Parathyroid adenoma (tissue), 2 donors: ENCODE results near the gene TRPV5.

Experiments used
- H2AFZ ChIP-seq: fragments of 300-600 bp; sonication (generic); one replicate; pipeline ENCODE4 v1.7.0; 2017; ENCODE audit warnings: antibody characterized with exemption, mild to moderate bottlenecking
- H3K27ac ChIP-seq: fragments of 300-600 bp; sonication (generic); one replicate; pipeline ENCODE4 v1.7.0; 2017
- H3K27me3 ChIP-seq: fragments of 300-600 bp; sonication (generic); one replicate; pipeline ENCODE4 v1.7.0; 2017; ENCODE audit warnings: low read length; ENCODE audit not compliant: control insufficient read depth, insufficient read depth
- H3K36me3 ChIP-seq: fragments of 300-600 bp; sonication (generic); one replicate; pipeline ENCODE4 v1.7.0; 2017; ENCODE audit warnings: low read length; ENCODE audit not compliant: control insufficient read depth, insufficient read depth
- H3K4me1 ChIP-seq: fragments of 300-600 bp; sonication (generic); one replicate; pipeline ENCODE4 v1.7.0; 2017; ENCODE audit warnings: control low read depth
- H3K4me2 ChIP-seq: fragments of 300-600 bp; sonication (generic); one replicate; pipeline ENCODE4 v1.7.0; 2017; ENCODE audit warnings: low read length
- H3K4me3 ChIP-seq: fragments of 300-600 bp; sonication (generic); one replicate; pipeline ENCODE4 v1.7.0; 2017; ENCODE audit warnings: low read depth, low read length
- H3K79me2 ChIP-seq: fragments of 300-600 bp; sonication (generic); one replicate; pipeline ENCODE4 v1.7.0; 2017; ENCODE audit warnings: control low read depth
- H3K9ac ChIP-seq: fragments of 300-600 bp; sonication (generic); one replicate; pipeline ENCODE4 v1.7.0; 2017; ENCODE audit warnings: mild to moderate bottlenecking
- H3K9me3 ChIP-seq: fragments of 300-600 bp; sonication (generic); one replicate; pipeline ENCODE4 v1.7.0; 2017; ENCODE audit warnings: low read length; ENCODE audit not compliant: control insufficient read depth
- TF ChIP-seq, protein P1 (sequence below): fragments of 300-600 bp; sonication (generic); IDR thresholded peaks from one replicate; pipeline ENCODE4 v1.7.0; 2017; ENCODE audit warnings: antibody characterized with exemption, mild to moderate bottlenecking
- donor health status: primary hyperparathyroidism.

TRPV5 gene

DNA sequence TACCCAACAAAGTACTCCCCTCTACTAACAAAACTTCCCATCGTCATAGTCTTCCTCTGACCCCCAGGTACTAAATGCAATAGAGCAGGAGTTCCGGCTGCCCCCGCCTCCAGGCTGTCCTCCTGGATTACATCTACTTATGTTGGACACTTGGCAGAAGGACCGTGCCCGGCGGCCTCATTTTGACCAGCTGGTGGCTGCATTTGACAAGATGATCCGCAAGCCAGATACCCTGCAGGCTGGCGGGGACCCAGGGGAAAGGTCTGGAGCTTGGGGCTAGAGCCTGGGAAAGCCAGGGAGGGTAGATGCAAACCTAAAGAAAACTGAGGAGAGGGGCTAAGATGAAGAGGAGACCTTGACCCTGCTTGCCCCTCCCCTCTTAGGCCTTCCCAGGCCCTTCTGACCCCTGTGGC is 63.4 kb downstream of the TRPV5 start:
- Histone ChIP-seq H3K9me3 (no peaks in the 10 kb centered on the region), H3K79me2 (no peaks in the 10 kb centered on the region), H2AFZ (no peak overlapping the region), H3K4me2 (no peak overlapping the region), H3K4me1 (no peaks in the 10 kb centered on the region), H3K27me3 (no peaks in the 10 kb centered on the region), H3K4me3 (no peak overlapping the region), H3K27ac (no peak overlapping the region), H3K36me3 (no peaks in the 10 kb centered on the region), H3K9ac (no peak overlapping the region)
- TF ChIP-seq, protein P1, sequence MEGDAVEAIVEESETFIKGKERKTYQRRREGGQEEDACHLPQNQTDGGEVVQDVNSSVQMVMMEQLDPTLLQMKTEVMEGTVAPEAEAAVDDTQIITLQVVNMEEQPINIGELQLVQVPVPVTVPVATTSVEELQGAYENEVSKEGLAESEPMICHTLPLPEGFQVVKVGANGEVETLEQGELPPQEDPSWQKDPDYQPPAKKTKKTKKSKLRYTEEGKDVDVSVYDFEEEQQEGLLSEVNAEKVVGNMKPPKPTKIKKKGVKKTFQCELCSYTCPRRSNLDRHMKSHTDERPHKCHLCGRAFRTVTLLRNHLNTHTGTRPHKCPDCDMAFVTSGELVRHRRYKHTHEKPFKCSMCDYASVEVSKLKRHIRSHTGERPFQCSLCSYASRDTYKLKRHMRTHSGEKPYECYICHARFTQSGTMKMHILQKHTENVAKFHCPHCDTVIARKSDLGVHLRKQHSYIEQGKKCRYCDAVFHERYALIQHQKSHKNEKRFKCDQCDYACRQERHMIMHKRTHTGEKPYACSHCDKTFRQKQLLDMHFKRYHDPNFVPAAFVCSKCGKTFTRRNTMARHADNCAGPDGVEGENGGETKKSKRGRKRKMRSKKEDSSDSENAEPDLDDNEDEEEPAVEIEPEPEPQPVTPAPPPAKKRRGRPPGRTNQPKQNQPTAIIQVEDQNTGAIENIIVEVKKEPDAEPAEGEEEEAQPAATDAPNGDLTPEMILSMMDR, result no peak

GRCh38 chr7:142869434-142869833 is 64.1 kb downstream of the TRPV5 start:
- no peaks in the 10 kb centered on the region for H3K9me3 ChIP-seq
- no peak overlapping the region for H3K4me3 ChIP-seq
- H3K79me2 ChIP-seq, result no peaks in the 10 kb centered on the region
- TF ChIP-seq, protein P1, result no peak
- H3K4me1 ChIP-seq, result no peaks in the 10 kb centered on the region
- no peak overlapping the region for H3K9ac ChIP-seq
- no peaks in the 10 kb centered on the region for H3K36me3 ChIP-seq
- H3K27ac ChIP-seq, result no peak overlapping the region
- H2AFZ ChIP-seq, result no peak overlapping the region
- no peaks in the 10 kb centered on the region for H3K27me3 ChIP-seq
- no peak overlapping the region for H3K4me2 ChIP-seq

DNA sequence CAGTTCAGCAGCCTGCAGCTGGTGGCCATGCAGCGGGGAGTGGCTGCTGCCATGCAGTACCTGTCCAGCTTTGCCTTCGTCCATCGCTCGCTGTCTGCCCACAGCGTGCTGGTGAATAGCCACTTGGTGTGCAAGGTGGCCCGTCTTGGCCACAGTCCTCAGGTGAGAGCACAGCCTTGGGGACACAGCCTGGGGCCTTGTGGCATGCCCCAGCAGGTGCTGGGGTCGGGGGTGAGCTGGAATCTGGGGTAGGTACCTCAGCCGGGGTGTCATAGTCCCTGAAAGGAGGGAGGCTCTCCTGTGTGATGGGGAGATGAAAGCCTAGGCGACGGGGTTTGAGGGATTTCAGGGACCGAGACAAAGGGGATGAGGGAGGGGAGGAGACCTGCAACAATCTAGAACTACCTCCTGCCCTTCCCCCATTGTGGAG is 64.5 kb downstream of the TRPV5 start:
- Histone ChIP-seq H3K27me3 (no peaks in the 10 kb centered on the region), H3K4me3 (no peak overlapping the region), H3K79me2 (no peaks in the 10 kb centered on the region), H3K4me2 (no peak overlapping the region), H3K9me3 (no peaks in the 10 kb centered on the region), H3K9ac (no peak overlapping the region), H3K27ac (no peak overlapping the region), H3K4me1 (no peaks in the 10 kb centered on the region), H3K36me3 (no peaks in the 10 kb centered on the region), H2AFZ (no peak overlapping the region)
- TF ChIP-seq, protein P1, result no peak

DNA sequence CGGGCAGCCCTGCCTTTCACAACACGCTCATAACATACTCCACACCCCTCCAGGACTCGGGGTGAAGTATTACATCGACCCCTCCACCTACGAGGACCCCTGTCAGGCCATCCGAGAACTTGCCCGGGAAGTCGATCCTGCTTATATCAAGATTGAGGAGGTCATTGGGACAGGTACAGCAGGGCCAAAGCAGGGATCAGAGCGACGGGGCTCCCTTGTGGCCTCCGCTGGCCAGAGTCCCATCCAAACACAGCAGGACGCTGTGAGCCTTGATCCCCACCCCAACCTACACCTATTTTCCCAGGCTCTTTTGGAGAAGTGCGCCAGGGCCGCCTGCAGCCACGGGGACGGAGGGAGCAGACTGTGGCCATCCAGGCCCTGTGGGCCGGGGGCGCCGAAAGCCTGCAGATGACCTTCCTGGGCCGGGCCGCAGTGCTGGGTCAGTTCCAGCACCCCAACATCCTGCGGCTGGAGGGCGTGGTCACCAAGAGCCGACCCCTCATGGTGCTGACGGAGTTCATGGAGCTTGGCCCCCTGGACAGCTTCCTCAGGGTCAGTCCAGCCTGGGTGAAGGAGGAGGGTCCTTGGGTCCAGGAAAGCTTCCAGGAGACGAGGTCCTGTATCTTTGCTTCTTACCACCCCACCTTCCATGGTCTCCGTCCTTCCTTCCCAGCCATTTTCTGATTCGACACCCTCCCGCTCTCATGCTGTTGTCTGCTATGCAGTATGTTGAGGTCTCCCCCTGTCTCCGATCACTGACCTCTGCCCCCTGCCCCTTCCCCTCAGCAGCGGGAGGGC is 65.2 kb downstream of the TRPV5 start:
- no peaks in the 10 kb centered on the region for H3K9me3 ChIP-seq
- no peak overlapping the region for H3K27ac ChIP-seq
- no peaks in the 10 kb centered on the region for H3K36me3 ChIP-seq
- no peak overlapping the region for H3K4me3 ChIP-seq
- TF ChIP-seq, protein P1, result no peak
- no peaks in the 10 kb centered on the region for H3K79me2 ChIP-seq
- no peaks in the 10 kb centered on the region for H3K4me1 ChIP-seq
- H3K9ac ChIP-seq, result no peak overlapping the region
- H3K4me2 ChIP-seq, result no peak overlapping the region
- no peaks in the 10 kb centered on the region for H3K27me3 ChIP-seq
- H2AFZ ChIP-seq, result no peak overlapping the region
